K562 (cell line): ENCODE measurements around the gene ALS2CL. TPM values are rescaled to one million over a fixed set of nuclear protein-coding genes. Genes with fewer than 3 reads are reported as not detected.

Experiments used
- ATAC-seq: fragments of 200-7000 bp; cut with Tn5 transposase; 3 replicates; pipeline ENCODE4 v1.9.1; 2020; ENCODE audit warnings: moderate library complexity
- BruUV-seq: library from RNA; stranded (reverse); fragments of 400-500 nt; replicated peaks from 2 replicates; lab custom pipeline; 2021; lab: Mats Ljungman, UMichigan
- CTCF ChIA-PET: fragments of 300-600 bp; formaldehyde crosslinking; extraction: SDS; loops from one replicate; lab custom pipeline; 2021; ENCODE audit warnings: low intra/inter-chr PET ratio; lab: Yijun Ruan, JAX
- POLR2A ChIA-PET: fragments of 300-600, 350-650 bp; sonication (Branson Sonifier 250); formaldehyde crosslinking; extraction: SDS; loops from one replicate; lab custom pipeline; 2021; ENCODE audit warnings: antibody characterized with exemption, inconsistent platforms; lab: Yijun Ruan, JAX
- DNase-seq, 4 experiments: peaks; one replicate each; pipeline versions ENCODE4 v3.0.0 to v3.0.0-alpha.2; 2011 to 2018; ENCODE audit warnings: low spot score in 3 of 4, mixed read lengths in 3 of 4; ENCODE audit errors: extremely low read depth in 1 of 4
- FAIRE-seq: peaks from 2 replicates; lab custom pipeline; 2011; peaks lifted over from hg19 to GRCh38; lab: Jason Lieb, UNC
- H2AFZ ChIP-seq: 2 replicates; pipeline ENCODE4 v1.6.0; 2011; ENCODE audit warnings: low read depth, low read length, control low read depth, inconsistent platforms
- H3K27ac ChIP-seq: fragments of 200-600 bp; 3 replicates; pipeline ENCODE4 v1.8.0; 2011; ENCODE audit warnings: low read depth, mild to moderate bottlenecking, control low read depth, inconsistent platforms, low read length, moderate library complexity, mixed read lengths; ENCODE audit errors: extremely low read depth
- H3K27me3 ChIP-seq, 2 experiments: fragments of 300-600 bp in 1 of 2; 2 replicates in 1 of 2; 3 replicates in 1 of 2; pipeline versions ENCODE4 v1.6.0 to v1.8.0; 2011; ENCODE audit warnings: inconsistent platforms in 2 of 2, low read length in 2 of 2, mild to moderate bottlenecking in 1 of 2, mixed read lengths in 1 of 2, moderate library complexity in 1 of 2; ENCODE audit not compliant: control insufficient read depth in 2 of 2, insufficient read depth in 2 of 2
- H3K36me3 ChIP-seq: fragments of 300-600 bp; 3 replicates; pipeline ENCODE4 v1.8.0; 2011; ENCODE audit warnings: mild to moderate bottlenecking, low read length, inconsistent platforms; ENCODE audit not compliant: control insufficient read depth, insufficient read depth
- H3K4me1 ChIP-seq, 2 experiments: fragments of 200-600 bp in 1 of 2; replicated peaks in 1 of 2; 2 replicates in 1 of 2; 3 replicates in 1 of 2; pipeline versions ENCODE4 v1.5.1 to v1.8.0; 2011; ENCODE audit warnings: inconsistent platforms in 2 of 2, low read length in 2 of 2, mild to moderate bottlenecking in 1 of 2, mixed read lengths in 1 of 2, moderate library complexity in 1 of 2; ENCODE audit not compliant: control insufficient read depth in 2 of 2, insufficient read depth in 2 of 2
- H3K4me2 ChIP-seq: 2 replicates; pipeline ENCODE4 v1.6.1; 2011; ENCODE audit warnings: low read length, control low read depth, inconsistent platforms, mixed read lengths; ENCODE audit not compliant: insufficient read depth
- H3K4me3 ChIP-seq: fragments of 200-600 bp; sonication (generic), shearing (Covaris generic); 2 replicates; pipeline ENCODE4 v1.5.1; 2016; ENCODE audit warnings: control low read depth, inconsistent platforms
- H3K79me2 ChIP-seq: fragments of 200-600 bp; 3 replicates; pipeline ENCODE4 v1.8.0; 2011; ENCODE audit warnings: low read length, inconsistent platforms; ENCODE audit not compliant: control insufficient read depth, insufficient read depth
- H3K9ac ChIP-seq, 2 experiments: 2 replicates each; pipeline versions ENCODE4 v1.6.0 to v1.6.1; 2011; ENCODE audit warnings: low read depth in 2 of 2, low read length in 2 of 2, control low read depth in 1 of 2, inconsistent platforms in 1 of 2, mild to moderate bottlenecking in 1 of 2, mixed read lengths in 1 of 2; ENCODE audit not compliant: insufficient read depth in 1 of 2
- H3K9me1 ChIP-seq: one replicate; pipeline ENCODE4 v1.6.0; 2011; ENCODE audit warnings: inconsistent platforms, mild to moderate bottlenecking, low read length, moderate library complexity; ENCODE audit not compliant: control insufficient read depth, insufficient read depth
- H3K9me3 ChIP-seq: replicated peaks from 2 replicates; pipeline ENCODE4 v1.5.1; 2011; ENCODE audit warnings: low read depth, low read length, inconsistent platforms; ENCODE audit not compliant: control insufficient read depth, insufficient read depth
- H4K20me1 ChIP-seq: replicated peaks from 2 replicates; pipeline ENCODE4 v1.6.1; 2011; ENCODE audit warnings: low read length, inconsistent platforms, mixed read lengths; ENCODE audit not compliant: control insufficient read depth, insufficient read depth
- AFF4 ChIP-seq: sonication (generic); formaldehyde crosslinking; IDR thresholded peaks from 2 replicates; pipeline ENCODE4 v1.8.0; 2023; ENCODE audit warnings: mild to moderate bottlenecking, missing genetic modification reagents
- CXXC5 ChIP-seq: fragments of 250-450 bp; sonication (Bioruptor Pico); IDR thresholded peaks from 2 replicates; pipeline ENCODE4 v1.8.0; 2022; ENCODE audit warnings: inconsistent platforms, mild to moderate bottlenecking, moderate library complexity
- DMBX1 ChIP-seq: fragments of 250-450 bp; sonication (Bioruptor Pico); IDR thresholded peaks from 2 replicates; pipeline ENCODE4 v1.8.0; 2022; ENCODE audit warnings: inconsistent platforms, mild to moderate bottlenecking, moderate library complexity, borderline replicate concordance
- FOXA1 ChIP-seq: fragments of 450-650 bp; IDR thresholded peaks from 2 replicates; pipeline ENCODE4 v1.6.1; 2016; ENCODE audit warnings: mild to moderate bottlenecking, borderline replicate concordance
- HMG20B ChIP-seq: fragments of 250-450 bp; sonication (Bioruptor Pico); IDR thresholded peaks from 2 replicates; pipeline ENCODE4 v1.5.0; 2021; ENCODE audit warnings: mild to moderate bottlenecking
- NFE2L1 ChIP-seq: fragments of 450-650 bp; IDR thresholded peaks from 2 replicates; pipeline ENCODE4 v1.6.1; 2016; ENCODE audit warnings: missing genetic modification characterization, low read depth, mild to moderate bottlenecking, missing compliant biosample characterization, moderate library complexity, borderline replicate concordance
- NR2C2 ChIP-seq, 2 experiments: fragments of 200-800 bp in 1 of 2; sonication (Bioruptor generic) in 1 of 2; sonication (generic) in 1 of 2; formaldehyde crosslinking in 1 of 2; IDR thresholded peaks; 2 replicates each; pipeline versions ENCODE4 v1.6.1 to v1.8.0; 2016 to 2022; ENCODE audit warnings: mild to moderate bottlenecking in 1 of 2, missing compliant biosample characterization in 1 of 2, missing genetic modification characterization in 1 of 2, missing genetic modification reagents in 1 of 2
- PHB2 ChIP-seq: fragments of 450-650 bp; IDR thresholded peaks from 2 replicates; pipeline ENCODE4 v1.6.1; 2017; ENCODE audit warnings: low read depth
- PHF20 ChIP-seq: fragments of 450-650 bp; IDR thresholded peaks from 2 replicates; pipeline ENCODE4 v1.6.1; 2018; ENCODE audit not compliant: partially characterized antibody
- RBM22 ChIP-seq: fragments of 200-400 bp; formaldehyde crosslinking; IDR thresholded peaks from 2 replicates; pipeline ENCODE4 v1.6.1; 2018; ENCODE audit warnings: low read length, low read depth; ENCODE audit not compliant: poor library complexity, severe bottlenecking
- SNRNP70 ChIP-seq: fragments of 200-400 bp; formaldehyde crosslinking; optimal IDR thresholded peaks from 2 replicates; pipeline ENCODE3; 2017; ENCODE audit warnings: low read depth, low read length
- TCFL5 ChIP-seq: fragments of 250-450 bp; sonication (Bioruptor Pico); conservative IDR thresholded peaks from 2 replicates; pipeline ENCODE4 v1.6.1; 2021; ENCODE audit warnings: mild to moderate bottlenecking, moderate library complexity, matching md5 sums
- ZNF561 ChIP-seq: fragments of 450-650 bp; formaldehyde crosslinking; conservative IDR thresholded peaks from 2 replicates; pipeline ENCODE4 v1.4.0; 2020; ENCODE audit warnings: mild to moderate bottlenecking, moderate library complexity
- ZNF778 ChIP-seq: fragments of 450-650 bp; formaldehyde crosslinking; IDR thresholded peaks from 2 replicates; pipeline ENCODE4 v1.4.0; 2020; ENCODE audit warnings: mild to moderate bottlenecking, moderate library complexity
- WGBS: fragments of 100-300 bp; shearing (Covaris generic); methylation state at CpG from one replicate; pipeline ENCODE4 v1.1.6; 2016; ENCODE audit warnings: low coverage, mixed read lengths; ENCODE audit not compliant: insufficient coverage; ENCODE audit errors: missing lambda C conversion rate; 5-methylcytosine and 5-hydroxymethylcytosine counted together
- in situ Hi-C: fragments of 300-500 bp; cut with MboI; formaldehyde crosslinking; loops from 4 replicates; pipeline ENCODE4 v1.15.0; 2018; ENCODE audit warnings: inconsistent platforms, mixed read lengths
- intact Hi-C: fragments of 100-400 bp; cut with micrococcal nuclease; formaldehyde crosslinking; loops from 2 replicates; pipeline ENCODE4 v1.14.2; 2022
- polyA plus RNA-seq, 8 experiments: library from polyadenylated mRNA; depleted of rRNA in 4 of 8; stranded (reverse) in 5 of 8; unstranded in 3 of 8; fragments of >200 nt; fragmentation: Nextera tagmentation in 2 of 8; fragmentation: Illumina TruSeq in 1 of 8; extraction: Ambion mirVana in 2 of 8; extraction: Trizol in 1 of 8; gene quantifications; 2 replicates each; pipeline versions ENCODE4 v1.2.1 to v1.2.3, GENCODE V29; 2011 to 2014; ENCODE audit warnings: inconsistent platforms in 1 of 8, missing spikeins in 1 of 8
- total RNA-seq, 7 experiments: library from RNA; depleted of rRNA in 6 of 7; stranded (reverse); fragments of >200 nt in 6 of 7; fragmentation: Illumina TruSeq in 2 of 7; extraction: Trizol in 2 of 7; gene quantifications; 2 replicates each; pipeline versions ENCODE4 v1.2.1 to v1.2.3, GENCODE V29; 2011 to 2021; ENCODE audit warnings: low replicate concordance in 1 of 7

The ALS2CL gene
- total and polyA plus RNA-seq, 9 of the 15 experiments (the other 6 are each of a cell fraction or from before 2014, with no cell fraction given), result 0.03 to 0.13 (median 0.05) TPM; not detected in 3

GRCh38 chr3:46646700-46647099 is 46.8 kb downstream of the ALS2CL start:
- ATAC-seq (no peak), FAIRE-seq (no peak), DNase-seq (no peak)
- no peaks in the 10 kb centered on the region for H3K4me1 ChIP-seq
- H3K4me3 ChIP-seq, result no peak overlapping the region
- ChIA-PET CTCF (no interaction called here), POLR2A (interaction anchor here (0.6 kb wide), 1 partner anchor 254 kb away, joined by 3 read pairs; no protein-coding TSS in a partner anchor)
- TF ChIP-seq PHB2 (no peak), TCFL5 (CRISPR knock-in tag) (no peak), SNRNP70 (no peak), DMBX1 (no peak), AFF4 (CRISPR knock-in tag) (no peak), NFE2L1 (tag) (no peak), FOXA1 (no peak), ZNF778 (no peak), RBM22 (no peak), HMG20B (CRISPR knock-in tag) (no peak), NR2C2 (CRISPR knock-in tag; IDR thresholded peaks at IDR 0.05) (no peak), NR2C2 (tag; IDR thresholded peaks at IDR 0.05) (no peak), ZNF561 (CRISPR knock-in tag) (no peak), PHF20 (no peak), CXXC5 (CRISPR knock-in tag) (no peak)
- H3K9ac ChIP-seq, result no peak overlapping the region
- intact Hi-C loops, result no loop called here
- no peak overlapping the region for H3K27ac ChIP-seq
- WGBS, result 0% methylated on average over 6 of the region's 6 CpGs
- in situ Hi-C loops, result no loop called here
- no peaks in the 10 kb centered on the region for H4K20me1 ChIP-seq
- H3K9me3 ChIP-seq, result no peaks in the 10 kb centered on the region
- peaks cover 0 to 7% of the 10 kb centered on the region in 2 experiments; a peak in 2 of 5 replicates for H3K27me3 ChIP-seq
- H3K4me2 ChIP-seq, result no peak overlapping the region
- H3K9me1 ChIP-seq, result no peaks in the 10 kb centered on the region
- no peaks in the 10 kb centered on the region for H3K36me3 ChIP-seq
- BruUV-seq, result no TSS peak
- H2AFZ ChIP-seq, result no peak overlapping the region
- no peaks in the 10 kb centered on the region for H3K79me2 ChIP-seq
